ENCODE results near the gene KRT80. TPM values are rescaled to one million over a fixed set of nuclear protein-coding genes. Genes with fewer than 3 reads are reported as not detected.

The KRT80 gene
- total RNA-seq, 1 experiment from 2014 or later, result 8.8 TPM

GRCh38 chr12:52212701-52213563 is 21.1 kb upstream of the KRT80 start (continued):
- TF ChIP-seq REST (IDR thresholded peaks at IDR 0.05; ENCODE audit: low read depth), result no peak
- TF ChIP-seq MAX (IDR thresholded peaks at IDR 0.05), result no peak

GRCh38 chr12:52211716-52212585 is 20.1 kb upstream of the KRT80 start:
- Histone ChIP-seq H4K20me1 (ENCODE audit: insufficient read depth) (no peaks in the 10 kb centered on the region), H3K36me3 (ENCODE audit: control insufficient read depth in 1 of 2, insufficient read depth in 2 of 2, low read length in 2 of 2) (no peaks in the 10 kb centered on the region), H3K27me3 (ENCODE audit: insufficient read depth, low read length) (peaks cover 3% of the 10 kb centered on the region), H3K4me1 (ENCODE audit: control insufficient read depth in 1 of 2, insufficient read depth in 2 of 2, low read length in 2 of 2) (peaks cover 38 to 71% of the 10 kb centered on the region in 2 experiments), H3K27ac (ENCODE audit: low read depth, low read length) (no peak overlapping the region), H3K9me3 (ENCODE audit: control insufficient read depth in 1 of 2, insufficient read depth in 1 of 2, low read depth in 1 of 2, low read length in 2 of 2) (no peaks in the 10 kb centered on the region), H3K4me3 (replicated peaks in 1 of 2; ENCODE audit: low read depth in 1 of 2, low read length in 2 of 2) (no peak overlapping the region), H3K4me2 (ENCODE audit: low read length) (no peak overlapping the region), H3K9ac (ENCODE audit: low read length) (no peak overlapping the region), H3K79me2 (ENCODE audit: insufficient read depth, low read length) (no peaks in the 10 kb centered on the region), H3K9me2 (ENCODE audit: insufficient read depth) (no peaks in the 10 kb centered on the region), H2AFZ (ENCODE audit: low read depth, low read length, poor library complexity, severe bottlenecking) (no peak overlapping the region)
- intact Hi-C loops (cut with micrococcal nuclease), result loop anchor here (5.0 kb wide), 1 partner anchor 660 kb away; no protein-coding TSS in a partner anchor
- ChIA-PET CTCF (interaction anchor here (1.0 to 2.6 kb wide), 3 partner anchors 10 to 39 kb away, joined by 3 to 17 read pairs (median 4); no protein-coding TSS in a partner anchor), RAD21 (ENCODE audit: low non-redundant PET in 1 of 2, low total read pairs in 2 of 2, uncharacterized antibody in 2 of 2, unreplicated experiment in 2 of 2) (no interaction called here), POLR2A (no interaction called here)
- DNase-seq (ENCODE audit: low read depth, low spot score) (no peak), ATAC-seq (no peak)
- BruUV-seq (replicated peaks), result no TSS peak
- TF ChIP-seq EZH2phosphoT487 (IDR thresholded peaks at IDR 0.05; ENCODE audit: borderline replicate concordance) (no peak), POLR2A (IDR thresholded peaks at IDR 0.05; ENCODE audit: borderline replicate concordance, extremely low read depth, insufficient read depth, insufficient read length) (no peak), YY1 (IDR thresholded peaks at IDR 0.05; ENCODE audit: extremely low read depth, insufficient replicate concordance, low read depth, low read length) (no peak), RAD21 (IDR thresholded peaks at IDR 0.05; ENCODE audit: low read depth) (no peak), EZH2 (IDR thresholded peaks at IDR 0.05) (no peak)
